GM21717 (cell line): ENCODE data around the gene MAP7D1.
"Not testable (repeated sequence)": the region's sequence is repeated elsewhere in the genome, so short reads cannot be mapped to it uniquely, and the experiment has no call there.

Source experiments
- ATAC-seq: cut with Tn5 transposase; IDR thresholded peaks from one replicate; pipeline ENCODE4 v1.9.1; 2021; ENCODE audit warnings: mild to moderate bottlenecking, moderate library complexity; ENCODE audit not compliant: unreplicated experiment

The MAP7D1 gene

GRCh38 chr1:36198641-36199040 lies 42.7 kb downstream of the MAP7D1 start:
- ATAC-seq, result no peak

- no peak for ATAC-seq
These were observed 44.2 kb downstream of the MAP7D1 start for GRCh38 chr1:36199934-36200741.

GRCh38 chr1:36203027-36203553 lies 47.1 kb downstream of the MAP7D1 start:
- no peak for ATAC-seq

GRCh38 chr1:36203554-36204346 lies 47.8 kb downstream of the MAP7D1 start:
- no peak for ATAC-seq

- no peak for ATAC-seq
These were observed 48.5 kb downstream of the MAP7D1 start for GRCh38 chr1:36204347-36204909.

- ATAC-seq, result no peak
These were observed 50.4 kb downstream of the MAP7D1 start for GRCh38 chr1:36206323-36206858.

- no peak for ATAC-seq
These were observed 51.4 kb downstream of the MAP7D1 start for GRCh38 chr1:36207339-36207738.

GRCh38 chr1:36208978-36209703 lies 53.2 kb downstream of the MAP7D1 start:
- no peak for ATAC-seq

- ATAC-seq, result no peak
These were observed 55.3 kb downstream of the MAP7D1 start for GRCh38 chr1:36211307-36211706.

- no peak for ATAC-seq
These were observed 55.9 kb downstream of the MAP7D1 start for GRCh38 chr1:36211841-36212240.

- no peak for ATAC-seq
These were observed 56.8 kb downstream of the MAP7D1 start for GRCh38 chr1:36212782-36213181.

- ATAC-seq, result no peak
These were observed 61.7 kb downstream of the MAP7D1 start for GRCh38 chr1:36217670-36218069.

- not testable (repeated sequence) for ATAC-seq
These were observed 65.9 kb downstream of the MAP7D1 start for GRCh38 chr1:36221901-36222300.

- ATAC-seq, result no peak
These were observed 66.8 kb downstream of the MAP7D1 start for GRCh38 chr1:36222481-36223380.

- ATAC-seq, result peak; percentile 35
These were observed 67.5 kb downstream of the MAP7D1 start for GRCh38 chr1:36223381-36223995.

GRCh38 chr1:36223996-36224536 lies 68.1 kb downstream of the MAP7D1 start, which contains the start of gene THRAP3:
THRAP3 (plus strand) TSS chr1:36224443; CDS start chr1:36282564, 58,121 bp downstream.
- ATAC-seq, result peak; percentile 86

- ATAC-seq, result peak; percentile 56
These were observed 68.8 kb downstream of the MAP7D1 start for GRCh38 chr1:36224537-36225282.
